ENCODE data around the gene ZNF609.
"Not testable (repeated sequence)": the region's sequence is repeated elsewhere in the genome, so short reads cannot be mapped to it uniquely, and the experiment has no call there.

The ZNF609 gene

GRCh38 chr15:64630396-64631107, 170.2 kb downstream of the ZNF609 start:
- H3K4me3 ChIP-seq (ENCODE audit: low read length), result no peak overlapping the region
- no peak overlapping the region for H2BK120ac ChIP-seq (ENCODE audit: low read depth, low read length)
- no peaks in the 10 kb centered on the region for H3K27me3 ChIP-seq (ENCODE audit: insufficient read depth, low read length, poor library complexity)
- WGBS (ENCODE audit: extremely low coverage, insufficient coverage, low lambda C conversion rate), result no CpG with 5 or more reads among the region's 3 CpGs
- no peaks in the 10 kb centered on the region for H3K36me3 ChIP-seq (ENCODE audit: control insufficient read depth, insufficient read depth, low read length)
- peak; percentile 60 for DNase-seq
- H3K27ac ChIP-seq (ENCODE audit: low read depth, low read length), result no peak overlapping the region
- no peak overlapping the region for H3K9ac ChIP-seq (ENCODE audit: low read length)
- H4K8ac ChIP-seq (ENCODE audit: low read depth, low read length), result no peak overlapping the region
- no peak overlapping the region for H2BK15ac ChIP-seq (replicated peaks; ENCODE audit: low read depth)
- no peak overlapping the region for H2AK5ac ChIP-seq (ENCODE audit: low read length)
- H3K79me2 ChIP-seq (ENCODE audit: control insufficient read depth, insufficient read depth, low read length), result peaks cover 2% of the 10 kb centered on the region
- no peak overlapping the region for H3K4me2 ChIP-seq (ENCODE audit: low read length)
- peaks cover 3% of the 10 kb centered on the region for H3K79me1 ChIP-seq (ENCODE audit: low read length)
- H3K4ac ChIP-seq (ENCODE audit: low read depth, low read length), result no peak overlapping the region
- H2BK5ac ChIP-seq (ENCODE audit: low read length), result no peak overlapping the region
- no peak overlapping the region for H4K5ac ChIP-seq (ENCODE audit: low read length)
- H3K4me1 ChIP-seq (ENCODE audit: control insufficient read depth, low read depth, low read length), result peaks cover 10% of the 10 kb centered on the region
- no peak overlapping the region for H3K23ac ChIP-seq (ENCODE audit: low read length)
- no peak overlapping the region for H3K18ac ChIP-seq (ENCODE audit: low read length)
- no peak overlapping the region for H3K56ac ChIP-seq (ENCODE audit: low read length)

DNA sequence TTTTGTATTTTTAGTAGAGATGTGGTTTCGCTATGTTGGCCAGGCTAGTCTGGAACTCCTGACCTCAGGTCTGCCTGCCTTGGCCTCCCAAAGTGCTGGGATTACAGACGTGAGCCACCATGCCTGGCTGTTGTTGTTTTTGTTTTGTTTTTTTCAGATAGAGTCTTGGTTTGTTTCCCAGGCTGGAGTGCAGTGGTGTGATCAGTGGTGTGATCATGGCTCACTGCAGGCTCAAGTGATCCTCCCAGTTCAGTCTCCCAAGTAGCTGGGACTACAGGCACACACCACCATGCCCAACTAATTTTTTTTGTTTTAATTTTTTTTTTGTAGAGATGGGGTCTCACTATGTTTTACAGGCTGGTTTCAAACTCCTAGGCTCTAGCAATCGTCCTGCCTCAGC, 172.3 kb downstream of the ZNF609 start:
- H3K4me3 ChIP-seq (ENCODE audit: low read length); H3K23ac ChIP-seq (ENCODE audit: low read length); H3K79me1 ChIP-seq (ENCODE audit: low read length); H4K5ac ChIP-seq (ENCODE audit: low read length); H3K27ac ChIP-seq (ENCODE audit: low read depth, low read length); H3K9ac ChIP-seq (ENCODE audit: low read length); H2BK120ac ChIP-seq (ENCODE audit: low read depth, low read length); DNase-seq; H3K4ac ChIP-seq (ENCODE audit: low read depth, low read length); H2AK5ac ChIP-seq (ENCODE audit: low read length); H3K36me3 ChIP-seq (ENCODE audit: control insufficient read depth, insufficient read depth, low read length); H3K4me2 ChIP-seq (ENCODE audit: low read length); H2BK15ac ChIP-seq (replicated peaks; ENCODE audit: low read depth); H3K27me3 ChIP-seq (ENCODE audit: insufficient read depth, low read length, poor library complexity); H4K8ac ChIP-seq (ENCODE audit: low read depth, low read length); H2BK5ac ChIP-seq (ENCODE audit: low read length); H3K18ac ChIP-seq (ENCODE audit: low read length): not testable (repeated sequence)
- peaks cover 13% of the 10 kb centered on the region for H3K4me1 ChIP-seq (ENCODE audit: control insufficient read depth, low read depth, low read length)
- WGBS (ENCODE audit: extremely low coverage, insufficient coverage, low lambda C conversion rate), result no CpG with 5 or more reads among the region's 3 CpGs
- peak overlapping the region; percentile 34 for H3K56ac ChIP-seq (ENCODE audit: low read length)
- H3K79me2 ChIP-seq (ENCODE audit: control insufficient read depth, insufficient read depth, low read length), result peaks cover 14% of the 10 kb centered on the region

DNA sequence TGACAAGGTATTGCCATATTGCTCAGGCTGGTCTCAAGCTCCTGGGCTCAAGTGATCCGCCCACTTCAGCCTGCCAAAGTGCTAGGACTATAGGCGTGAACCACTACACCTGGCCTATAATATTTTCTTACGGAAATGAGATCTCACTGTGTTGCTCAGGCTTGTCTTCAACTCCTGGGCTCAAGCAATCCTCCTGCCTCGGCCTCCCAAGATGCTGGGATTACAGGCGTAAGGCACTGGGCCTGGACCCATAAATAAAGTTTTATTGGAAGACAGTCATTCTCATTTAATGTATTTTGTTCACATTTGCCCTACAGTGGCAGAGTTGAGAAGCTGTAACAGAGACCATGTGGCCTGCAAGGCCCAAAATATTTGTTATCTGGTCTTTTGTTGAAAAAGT, 173.0 kb downstream of the ZNF609 start:
- Histone ChIP-seq H4K5ac (ENCODE audit: low read length) (no peak overlapping the region), H2BK5ac (ENCODE audit: low read length) (no peak overlapping the region), H3K27me3 (ENCODE audit: insufficient read depth, low read length, poor library complexity) (no peaks in the 10 kb centered on the region), H3K36me3 (ENCODE audit: control insufficient read depth, insufficient read depth, low read length) (no peaks in the 10 kb centered on the region), H3K4me2 (ENCODE audit: low read length) (no peak overlapping the region), H3K4me3 (ENCODE audit: low read length) (no peak overlapping the region), H3K27ac (ENCODE audit: low read depth, low read length) (no peak overlapping the region), H3K23ac (ENCODE audit: low read length) (no peak overlapping the region), H3K79me1 (ENCODE audit: low read length) (peaks cover 8% of the 10 kb centered on the region), H3K56ac (ENCODE audit: low read length) (no peak overlapping the region), H2BK15ac (replicated peaks; ENCODE audit: low read depth) (no peak overlapping the region), H3K9ac (ENCODE audit: low read length) (no peak overlapping the region), H4K8ac (ENCODE audit: low read depth, low read length) (no peak overlapping the region), H3K18ac (ENCODE audit: low read length) (peak overlapping the region; percentile 68), H2BK120ac (ENCODE audit: low read depth, low read length) (peak overlapping the region; percentile 21), H2AK5ac (ENCODE audit: low read length) (no peak overlapping the region), H3K4ac (ENCODE audit: low read depth, low read length) (no peak overlapping the region), H3K79me2 (ENCODE audit: control insufficient read depth, insufficient read depth, low read length) (peaks cover 14% of the 10 kb centered on the region), H3K4me1 (ENCODE audit: control insufficient read depth, low read depth, low read length) (peaks cover 13% of the 10 kb centered on the region)
- no CpG with 5 or more reads among the region's 5 CpGs for WGBS (ENCODE audit: extremely low coverage, insufficient coverage, low lambda C conversion rate)
- DNase-seq, result no peak

GRCh38 chr15:64634027-64634426, 173.6 kb downstream of the ZNF609 start:
- Histone ChIP-seq H2BK120ac (ENCODE audit: low read depth, low read length) (no peak overlapping the region), H2BK15ac (replicated peaks; ENCODE audit: low read depth) (no peak overlapping the region), H4K5ac (ENCODE audit: low read length) (no peak overlapping the region), H3K27me3 (ENCODE audit: insufficient read depth, low read length, poor library complexity) (no peaks in the 10 kb centered on the region), H3K79me1 (ENCODE audit: low read length) (peaks cover 9% of the 10 kb centered on the region), H2BK5ac (ENCODE audit: low read length) (no peak overlapping the region), H3K4me2 (ENCODE audit: low read length) (no peak overlapping the region), H3K56ac (ENCODE audit: low read length) (no peak overlapping the region), H3K36me3 (ENCODE audit: control insufficient read depth, insufficient read depth, low read length) (no peaks in the 10 kb centered on the region), H3K18ac (ENCODE audit: low read length) (no peak overlapping the region), H3K9ac (ENCODE audit: low read length) (no peak overlapping the region), H3K79me2 (ENCODE audit: control insufficient read depth, insufficient read depth, low read length) (peaks cover 18% of the 10 kb centered on the region), H3K4me1 (ENCODE audit: control insufficient read depth, low read depth, low read length) (peaks cover 14% of the 10 kb centered on the region), H2AK5ac (ENCODE audit: low read length) (no peak overlapping the region), H3K4ac (ENCODE audit: low read depth, low read length) (no peak overlapping the region), H3K27ac (ENCODE audit: low read depth, low read length) (peak overlapping the region; percentile 22), H3K4me3 (ENCODE audit: low read length) (no peak overlapping the region), H4K8ac (ENCODE audit: low read depth, low read length) (no peak overlapping the region), H3K23ac (ENCODE audit: low read length) (no peak overlapping the region)
- DNase-seq, result peak; percentile 72
- WGBS (ENCODE audit: extremely low coverage, insufficient coverage, low lambda C conversion rate), result no CpG with 5 or more reads among the region's 2 CpGs

GRCh38 chr15:64634576-64635498, 174.5 kb downstream of the ZNF609 start:
- Histone ChIP-seq H3K4me1 (ENCODE audit: control insufficient read depth, low read depth, low read length) (peaks cover 16% of the 10 kb centered on the region), H3K4me2 (ENCODE audit: low read length) (peak overlapping the region; percentile 13), H2BK120ac (ENCODE audit: low read depth, low read length) (no peak overlapping the region), H3K27me3 (ENCODE audit: insufficient read depth, low read length, poor library complexity) (no peaks in the 10 kb centered on the region), H3K9ac (ENCODE audit: low read length) (peak overlapping the region; percentile 10), H3K27ac (ENCODE audit: low read depth, low read length) (peak overlapping the region; percentile 22), H3K18ac (ENCODE audit: low read length) (no peak overlapping the region), H2BK15ac (replicated peaks; ENCODE audit: low read depth) (no peak overlapping the region), H4K8ac (ENCODE audit: low read depth, low read length) (no peak overlapping the region), H3K4ac (ENCODE audit: low read depth, low read length) (no peak overlapping the region), H3K23ac (ENCODE audit: low read length) (no peak overlapping the region), H4K5ac (ENCODE audit: low read length) (no peak overlapping the region), H3K4me3 (ENCODE audit: low read length) (no peak overlapping the region), H2BK5ac (ENCODE audit: low read length) (no peak overlapping the region), H3K79me1 (ENCODE audit: low read length) (peaks cover 11% of the 10 kb centered on the region), H2AK5ac (ENCODE audit: low read length) (no peak overlapping the region), H3K36me3 (ENCODE audit: control insufficient read depth, insufficient read depth, low read length) (no peaks in the 10 kb centered on the region), H3K56ac (ENCODE audit: low read length) (peak overlapping the region; percentile 68), H3K79me2 (ENCODE audit: control insufficient read depth, insufficient read depth, low read length) (peaks cover 20% of the 10 kb centered on the region)
- DNase-seq, result peak; percentile 99
- WGBS (ENCODE audit: extremely low coverage, insufficient coverage, low lambda C conversion rate), result no CpG with 5 or more reads among the region's 4 CpGs

Data from mesendoderm (in vitro differentiated cells).